T1000 (cell line): ENCODE data around the gene MRTFA.
"Not testable (repeated sequence)": the region's sequence is repeated elsewhere in the genome, so short reads cannot be mapped to it uniquely, and the experiment has no call there.

Experiments
- DNase-seq: peaks from one replicate; lab custom pipeline; 2025; ENCODE audit warnings: mixed read lengths; lab: John Stamatoyannopoulos, UW

MRTFA gene

DNA sequence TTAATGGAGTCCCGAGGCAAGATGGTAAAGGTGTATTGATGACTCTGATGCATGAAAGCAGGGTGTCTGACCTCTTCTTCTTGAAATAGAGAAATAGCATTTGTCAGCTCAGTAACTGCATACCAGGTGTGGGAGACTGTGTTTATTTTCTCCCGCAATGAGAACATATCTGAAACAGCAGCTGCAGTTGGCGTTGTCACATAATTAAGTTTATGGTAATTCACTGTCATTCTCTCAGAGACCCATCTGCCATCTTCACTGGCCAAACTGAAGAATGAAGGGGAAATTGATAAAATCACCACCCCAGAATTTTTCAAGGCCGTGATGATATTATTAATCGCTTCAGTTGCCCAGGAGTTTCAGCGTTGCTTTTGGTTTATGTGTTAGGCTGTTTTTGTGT lies 22.6 kb upstream of the MRTFA start:
- DNase-seq: no peak

DNA sequence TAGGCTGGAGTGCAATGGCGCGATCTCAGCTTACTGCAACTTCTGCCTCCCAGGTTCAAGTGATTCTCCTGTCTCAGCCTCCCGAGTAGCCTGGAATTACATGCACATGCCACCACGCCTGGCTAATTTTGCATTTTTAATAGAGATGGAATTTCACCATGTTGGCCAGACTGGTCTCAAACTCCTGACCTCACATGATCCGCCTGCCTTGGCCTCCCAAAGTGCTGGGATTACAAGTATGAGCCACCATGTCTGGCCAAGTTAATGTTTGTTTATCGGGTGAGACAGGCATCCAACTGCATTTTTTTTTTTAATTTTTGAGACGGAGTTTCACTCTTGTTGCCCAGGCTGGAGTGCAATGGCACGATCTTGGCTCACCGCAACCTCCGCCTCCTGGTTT lies 20.1 kb upstream of the MRTFA start:
- not testable (repeated sequence) for DNase-seq

DNA sequence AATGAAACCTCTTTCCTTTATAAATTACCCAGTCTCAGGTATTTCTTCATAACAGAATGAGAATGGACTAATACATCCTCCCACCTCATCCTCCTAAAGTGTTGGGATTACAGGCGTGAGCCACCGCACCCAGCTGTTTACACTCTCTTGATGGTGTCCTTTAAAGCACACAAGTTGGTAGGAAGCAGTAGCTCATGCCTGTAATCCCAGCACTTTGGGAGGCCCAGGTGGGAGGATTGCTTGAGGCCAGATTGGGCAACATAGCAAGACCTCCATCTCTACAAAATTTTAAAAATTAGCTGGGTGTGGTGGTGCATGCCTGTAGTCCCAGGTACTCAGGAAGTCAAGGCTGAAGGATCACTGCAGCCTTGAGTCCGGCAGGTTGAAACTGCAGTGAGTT lies 19.4 kb upstream of the MRTFA start:
- not testable (repeated sequence) for DNase-seq

DNA sequence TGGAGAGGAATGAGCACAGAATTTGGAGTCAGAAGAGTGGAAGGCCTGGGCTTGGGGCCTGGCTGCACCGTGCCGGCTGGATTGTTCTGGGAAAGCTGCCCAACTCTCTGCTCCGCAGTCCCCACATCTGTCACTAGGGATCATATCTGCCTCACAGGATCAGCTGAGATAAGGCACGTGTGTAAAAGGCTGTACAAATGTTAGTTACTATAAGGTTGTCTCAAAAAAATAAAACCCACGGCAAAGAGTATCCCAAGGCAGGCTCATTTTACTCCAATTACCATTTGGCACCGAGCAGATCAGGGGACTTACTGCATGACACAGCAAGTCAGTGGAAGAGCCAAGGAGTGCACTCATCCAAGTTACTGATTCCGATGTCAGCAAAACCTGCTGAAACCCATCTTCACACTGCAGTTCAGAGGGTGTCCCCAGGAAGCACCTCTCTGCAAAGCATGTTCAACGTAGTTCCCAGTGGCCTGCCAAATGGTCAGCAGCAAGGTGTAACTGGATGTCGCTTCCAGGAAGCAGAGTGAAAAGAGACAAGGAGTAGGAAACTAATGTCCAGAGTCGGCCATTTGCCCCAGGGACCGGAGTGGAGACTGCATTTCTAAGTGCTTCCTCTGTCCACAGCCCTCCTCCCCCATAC lies 18.1 kb upstream of the MRTFA start:
- DNase-seq: peak; percentile 5

DNA sequence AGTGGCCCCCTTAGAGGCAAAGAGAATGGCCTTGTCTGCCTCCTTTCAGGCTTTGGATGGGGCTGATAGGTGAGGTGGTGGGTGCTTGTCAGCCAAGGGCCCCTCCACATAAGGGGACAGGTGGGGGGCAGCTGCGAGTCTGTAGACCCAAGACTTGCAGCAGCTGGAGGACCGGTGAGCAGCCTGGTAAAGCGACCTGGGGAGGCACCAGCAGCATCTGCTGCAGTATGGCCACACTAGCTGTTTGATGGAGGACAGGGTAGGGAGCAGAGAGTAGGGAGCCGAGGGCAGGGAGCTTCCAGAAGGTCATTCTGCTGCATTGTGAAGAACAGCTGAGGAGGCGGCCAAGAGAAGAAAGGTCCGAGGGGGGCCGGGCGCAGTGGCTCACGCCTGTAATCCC lies 16.8 kb upstream of the MRTFA start:
- DNase-seq: no peak

DNA sequence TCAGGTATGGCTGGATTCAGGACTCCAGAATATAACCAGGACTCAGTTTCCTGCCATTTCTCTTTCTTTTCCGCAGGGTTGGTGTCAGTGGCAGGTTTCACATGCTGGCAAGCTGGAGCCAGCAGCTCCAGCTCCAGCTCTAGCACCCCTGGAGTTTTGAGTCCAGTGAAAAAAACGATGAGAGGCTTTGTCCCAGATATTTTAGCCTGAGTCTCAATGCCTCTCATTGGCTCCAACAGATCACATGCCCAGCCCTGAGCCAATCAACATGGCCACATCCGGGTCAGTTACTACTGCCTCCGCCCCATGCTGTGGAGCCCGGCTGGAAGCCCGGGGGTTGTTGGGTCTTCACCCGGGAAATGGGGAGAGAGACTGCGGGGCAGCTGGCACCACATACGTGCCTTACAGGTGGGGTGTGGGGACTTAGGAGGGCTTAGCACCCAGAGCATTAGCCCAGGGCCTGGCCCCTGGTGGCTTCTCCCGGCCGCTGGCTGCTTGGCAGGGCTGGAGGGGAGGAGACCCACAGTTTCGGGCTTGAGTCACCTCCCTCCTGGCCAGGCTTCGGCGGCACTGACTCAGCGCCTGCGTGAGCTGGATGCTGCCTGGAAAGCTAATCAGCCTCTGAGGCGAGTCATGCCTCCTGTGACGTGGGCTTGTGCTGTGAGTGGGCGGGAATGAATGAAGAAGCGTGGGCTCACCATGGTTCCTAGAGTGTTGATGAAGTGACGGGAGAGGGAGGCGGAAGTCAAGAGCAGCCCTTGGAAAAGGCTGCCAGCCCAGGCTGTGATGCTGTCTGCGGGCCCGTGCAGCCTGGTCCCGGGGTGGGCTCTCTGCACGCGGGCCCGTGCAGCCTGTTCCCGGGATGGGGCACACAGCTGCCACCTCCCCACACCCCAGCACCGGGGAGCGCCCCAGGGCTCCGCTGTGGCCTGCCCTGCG lies 15.3 kb upstream of the MRTFA start:
- DNase-seq: peak; percentile 95

DNA sequence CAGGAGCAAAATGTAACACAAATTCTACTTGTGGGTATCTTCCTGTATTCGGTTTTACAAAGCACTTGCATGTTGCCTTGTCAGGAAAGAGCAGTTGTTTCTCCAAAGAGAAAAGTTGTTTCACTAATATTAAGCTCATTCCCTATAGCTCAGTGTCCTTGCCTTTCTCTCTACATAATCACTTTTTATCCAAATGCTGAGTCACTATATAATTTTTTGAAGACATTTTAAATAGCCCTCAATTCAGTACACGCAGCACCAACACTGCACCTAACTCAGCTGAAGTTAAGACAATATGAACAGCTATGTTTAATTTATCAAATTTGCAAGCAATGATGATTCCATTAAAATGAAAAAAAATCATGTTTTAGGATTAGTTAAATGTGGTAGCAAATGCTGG lies 14.5 kb upstream of the MRTFA start:
- no peak for DNase-seq

DNA sequence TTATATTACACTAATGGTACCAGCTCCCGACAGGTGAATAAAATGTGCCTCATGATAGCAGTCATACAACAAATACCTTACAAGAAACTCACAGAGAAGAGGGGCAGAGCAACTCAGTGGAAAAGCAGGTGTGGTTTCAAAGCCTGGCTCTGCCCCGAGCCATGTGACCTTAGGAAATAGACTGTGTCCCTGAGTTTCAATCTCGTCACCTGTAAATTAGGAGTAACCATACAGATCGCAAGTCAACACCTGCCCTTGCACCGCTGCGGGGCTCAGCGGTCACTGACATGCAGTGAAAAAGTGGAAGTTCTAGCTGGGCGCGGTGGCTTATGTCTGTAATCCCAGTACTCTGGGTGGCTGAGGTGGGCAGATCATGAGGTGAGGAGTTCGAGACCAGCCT lies 11.9 kb upstream of the MRTFA start:
- DNase-seq: no peak

DNA sequence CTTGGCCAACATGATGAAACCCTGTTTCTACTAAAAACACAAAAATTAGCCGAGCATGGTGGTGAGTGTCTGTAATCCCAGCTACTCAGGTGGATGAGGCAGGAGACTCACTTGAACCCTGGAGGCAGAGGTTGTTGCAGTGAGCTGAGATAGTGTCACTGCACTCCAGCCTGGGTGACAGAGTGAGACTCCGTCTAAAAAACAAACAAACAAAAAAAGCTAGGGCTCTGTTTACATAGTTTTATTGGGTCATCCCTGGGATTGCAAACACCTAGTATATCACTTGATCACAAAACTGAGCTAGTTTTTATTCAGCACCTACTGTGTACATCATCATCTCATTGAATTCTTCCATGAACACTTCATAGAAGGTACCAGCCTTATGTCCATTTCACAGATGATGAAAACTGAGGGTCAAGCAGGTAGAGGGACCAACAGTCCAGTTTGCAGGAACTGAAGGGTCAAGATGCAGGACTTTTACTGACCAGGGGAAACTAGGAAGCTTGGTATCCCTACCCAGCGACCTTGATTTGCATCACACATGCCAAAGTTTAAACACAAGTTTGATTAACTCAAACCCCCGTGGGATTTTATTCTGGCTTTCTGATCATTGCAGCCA lies 9.2 kb upstream of the MRTFA start:
- DNase-seq: no peak

DNA sequence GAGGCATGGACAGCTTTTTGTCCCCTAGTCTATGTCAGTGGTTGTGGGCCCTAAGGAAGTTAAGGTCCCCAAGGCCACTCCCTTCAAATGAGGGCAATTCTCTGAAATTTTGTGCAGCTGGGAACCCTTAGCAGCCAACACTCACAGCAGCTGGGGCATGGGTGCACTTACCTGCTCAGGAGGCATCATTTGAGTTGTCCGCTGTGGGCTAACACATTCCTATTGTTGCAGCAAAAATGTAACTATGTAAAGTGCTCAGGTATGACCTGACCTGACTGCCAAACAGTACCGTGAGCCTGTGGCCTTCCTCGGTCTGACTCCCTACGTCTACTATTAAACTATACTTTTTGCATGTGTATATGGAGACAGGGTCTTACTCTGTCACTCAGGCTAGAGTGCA lies 5.8 kb upstream of the MRTFA start:
- no peak for DNase-seq

DNA sequence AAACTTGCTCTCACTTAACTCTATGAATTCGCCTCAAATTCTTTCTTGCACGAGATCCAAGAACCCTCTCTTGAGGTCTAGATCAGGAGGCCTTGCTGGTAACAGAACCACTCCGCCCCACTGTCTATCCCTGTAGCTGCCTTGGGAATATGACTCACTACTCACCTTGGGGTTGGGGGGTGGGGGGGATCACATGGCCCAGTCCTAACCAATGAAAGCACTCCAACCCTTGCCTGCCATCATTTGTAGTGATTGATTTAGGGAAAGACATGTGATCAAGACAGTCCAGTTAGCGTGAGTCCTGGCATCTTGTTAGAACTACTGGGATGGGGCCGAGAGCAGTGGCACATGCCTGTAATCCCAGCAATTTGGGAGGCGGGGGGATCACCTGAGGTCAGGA lies 4.8 kb upstream of the MRTFA start:
- DNase-seq: no peak

DNA sequence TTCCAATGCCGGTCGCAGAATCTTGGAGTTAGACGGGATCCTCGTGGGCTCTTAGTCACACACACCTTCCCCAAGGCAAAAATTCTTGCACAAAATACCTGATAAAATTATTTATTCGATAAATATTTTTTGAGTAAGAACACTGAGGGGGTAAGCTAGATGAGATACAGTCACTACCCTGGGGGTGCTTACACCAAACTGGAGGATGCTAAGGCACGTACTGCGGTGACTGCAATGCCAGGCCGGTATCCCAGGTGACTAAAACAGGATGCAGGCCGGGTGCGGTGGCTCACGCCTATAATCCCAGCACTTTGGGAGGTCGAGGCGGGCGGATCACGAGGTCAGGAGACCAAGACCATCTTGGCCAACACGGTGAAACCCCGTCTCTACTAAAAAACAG lies 1.7 kb upstream of the MRTFA start:
- DNase-seq: peak; percentile 40

DNA sequence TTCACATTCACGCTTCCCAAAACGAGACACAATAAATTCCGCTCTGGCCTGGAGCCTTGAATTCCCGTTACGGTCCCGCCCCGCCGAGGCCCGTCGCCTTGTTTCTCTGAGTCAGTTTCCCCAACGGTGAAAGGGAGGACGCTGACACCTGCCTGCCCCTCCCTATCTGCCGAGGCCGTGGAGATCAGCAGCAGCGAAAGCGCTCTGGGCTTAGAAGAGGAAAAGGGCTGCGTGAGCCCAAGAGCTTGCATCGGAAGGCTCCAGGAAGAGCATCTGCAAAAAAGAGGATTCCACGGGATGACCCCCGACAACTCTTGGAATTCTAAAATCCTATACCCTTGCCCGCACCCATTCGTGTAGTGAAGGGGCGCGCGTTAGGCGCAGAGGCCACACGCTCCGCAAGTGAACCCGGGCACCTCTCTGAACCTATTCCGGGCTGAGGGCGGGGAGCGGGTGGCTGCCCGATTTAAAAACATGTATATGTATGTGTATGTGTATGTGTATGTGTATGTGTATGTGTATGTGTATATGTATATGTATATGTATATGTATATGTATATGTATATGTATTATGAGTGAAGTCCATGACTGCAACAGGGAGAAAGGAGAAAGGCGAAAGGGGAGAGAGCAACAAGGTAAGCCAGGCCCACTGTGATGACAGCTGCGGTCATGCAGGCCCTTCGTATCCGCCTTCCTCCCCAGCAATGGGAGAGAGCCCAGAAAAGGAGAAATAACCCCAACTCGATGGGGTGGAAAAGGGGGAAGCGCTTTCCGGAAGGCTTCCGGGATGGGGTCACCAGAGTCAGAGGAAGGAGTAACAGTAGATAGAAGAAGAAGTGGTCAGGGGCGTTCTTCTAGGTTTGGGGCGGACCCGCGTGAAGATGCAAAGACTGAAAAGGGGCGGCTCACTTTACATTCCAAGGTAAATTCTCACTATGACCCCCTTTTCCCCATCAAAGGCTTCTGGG lies 948 bp upstream of the MRTFA start:
- DNase-seq: no peak

DNA sequence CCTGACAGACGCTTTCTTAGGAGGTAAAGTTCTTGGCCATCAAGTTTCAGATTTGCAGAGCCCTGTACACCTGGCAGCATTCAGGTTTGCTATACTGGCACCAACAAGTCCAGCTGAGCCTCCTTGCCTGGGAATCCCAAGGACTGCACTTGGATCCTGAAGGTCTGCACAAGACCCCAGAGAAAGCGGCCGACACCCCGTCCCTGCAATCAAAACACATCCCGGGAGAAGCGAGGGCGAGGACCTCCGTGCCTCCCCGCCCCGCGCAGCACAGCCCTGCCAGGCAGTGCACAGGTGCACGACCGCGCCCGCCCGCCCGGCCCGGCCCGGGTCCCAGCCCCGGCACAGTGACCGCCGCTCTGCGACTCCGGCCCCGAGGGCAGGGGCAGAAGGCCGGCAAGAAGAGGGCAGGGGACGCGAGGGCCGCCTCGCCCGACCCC lies 559 bp downstream of the MRTFA start:
- DNase-seq: no peak

DNA sequence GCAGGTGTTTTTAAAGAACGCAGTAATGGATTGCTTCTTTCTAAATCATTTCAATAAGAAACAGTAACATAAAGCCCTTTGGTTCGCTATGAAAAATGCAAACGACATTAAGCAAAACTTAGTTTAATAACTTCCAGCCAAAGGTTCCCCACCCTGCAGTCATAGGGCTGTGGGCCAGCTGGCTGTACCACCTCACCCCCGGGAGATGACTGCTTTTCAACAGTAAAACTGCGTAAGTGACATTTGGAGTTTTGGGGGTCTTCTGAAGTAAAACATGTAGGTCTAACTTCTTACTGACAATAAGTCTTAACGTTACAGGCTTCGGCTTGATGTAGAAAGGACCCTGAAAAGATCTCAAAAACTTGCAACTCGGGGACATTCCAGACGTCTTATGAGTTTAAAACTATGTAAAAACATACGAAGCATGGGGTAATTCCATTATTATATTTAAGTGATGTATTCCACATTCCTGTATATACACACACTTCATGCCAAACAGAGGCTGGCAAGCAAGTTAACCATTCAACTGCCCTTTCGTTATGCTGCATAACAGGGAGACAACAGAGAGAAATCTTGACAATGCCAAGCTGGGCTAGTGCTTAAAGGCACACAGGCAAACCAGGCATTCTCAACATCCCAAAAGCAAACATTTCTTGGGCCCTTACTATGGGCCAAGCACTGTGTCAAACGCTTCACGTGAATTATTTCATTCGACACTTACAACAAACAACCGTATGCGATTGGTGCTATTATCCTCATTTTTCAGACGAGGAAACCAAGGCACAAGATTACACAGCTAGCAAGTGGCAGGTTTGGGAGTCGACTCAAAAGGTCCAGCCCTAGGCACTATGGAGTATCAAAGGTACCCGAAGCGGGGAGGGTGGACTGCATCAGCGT lies 1.2 kb downstream of the MRTFA start:
- no peak for DNase-seq

DNA sequence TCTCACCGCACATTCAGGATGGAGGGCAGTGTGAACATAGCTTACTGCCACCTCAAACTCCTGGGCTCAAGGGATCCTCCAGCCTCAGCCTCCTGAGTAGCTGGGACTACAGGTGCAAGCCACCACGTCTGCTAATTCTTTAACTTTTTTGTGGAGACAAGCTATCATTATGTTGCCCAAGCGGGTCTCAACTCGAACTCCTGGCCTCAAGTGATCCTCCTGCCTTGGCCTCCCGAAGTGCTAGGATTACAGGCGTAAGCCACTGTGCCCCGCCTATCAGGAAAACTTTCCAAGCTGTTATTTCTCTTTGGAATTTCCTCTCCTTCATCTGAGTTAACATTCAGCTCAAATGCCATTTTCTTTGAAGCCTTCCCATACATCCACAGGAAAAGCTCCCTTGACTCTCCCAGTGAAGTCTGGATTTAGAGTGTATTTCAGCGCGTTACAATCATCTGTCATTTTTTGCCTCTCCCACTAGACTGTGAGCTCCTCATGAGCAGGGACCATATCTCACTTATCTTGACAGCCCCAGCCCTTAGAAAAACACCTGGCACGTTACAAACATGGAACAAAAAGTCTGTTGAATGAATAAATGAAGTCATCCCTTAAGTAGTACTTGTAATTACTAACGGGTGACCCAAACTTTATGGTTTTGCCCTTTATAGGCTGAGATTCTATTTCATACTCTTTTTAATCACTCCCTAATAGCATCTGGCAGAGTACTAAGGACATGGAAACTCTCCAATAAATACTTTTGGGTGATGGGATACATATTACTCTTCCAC lies 2.2 kb downstream of the MRTFA start:
- DNase-seq: no peak

DNA sequence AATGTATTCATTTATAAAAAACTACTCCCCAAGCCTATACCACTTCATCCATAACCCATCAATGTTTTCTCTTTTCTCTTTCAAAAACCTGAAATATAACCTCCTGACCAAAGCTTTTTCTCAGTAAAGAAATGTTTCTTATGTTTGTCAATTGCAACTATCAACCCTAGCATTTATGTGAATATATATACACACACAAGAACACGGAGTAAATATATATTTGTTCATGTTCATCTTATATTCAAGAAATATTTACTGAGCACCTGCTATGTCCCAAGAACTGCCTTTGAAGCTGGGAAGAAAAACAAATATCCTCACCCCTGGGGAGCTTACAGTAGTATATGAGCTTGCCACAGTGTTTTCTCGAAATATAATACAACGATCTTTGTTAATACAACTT lies 3.5 kb downstream of the MRTFA start:
- no peak for DNase-seq

DNA sequence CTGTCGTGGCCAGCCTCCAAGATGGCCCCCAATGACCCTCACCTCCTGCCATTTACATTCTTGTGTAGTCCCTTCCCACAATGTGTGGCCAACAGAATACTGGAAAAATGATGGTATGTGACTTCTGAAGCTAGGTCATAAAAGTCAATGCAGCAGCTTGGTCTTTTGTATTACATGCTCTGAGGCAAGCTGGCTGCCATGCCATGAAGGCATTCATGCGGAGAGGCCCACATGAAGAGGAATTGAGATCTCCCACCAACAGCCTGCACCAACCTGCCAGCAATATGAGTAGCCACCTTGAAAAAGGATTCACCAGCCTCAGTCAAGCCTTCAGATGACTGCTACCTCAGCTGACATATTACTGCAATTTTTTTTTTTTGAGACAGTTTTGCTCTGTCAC lies 4.6 kb downstream of the MRTFA start:
- DNase-seq: no peak

DNA sequence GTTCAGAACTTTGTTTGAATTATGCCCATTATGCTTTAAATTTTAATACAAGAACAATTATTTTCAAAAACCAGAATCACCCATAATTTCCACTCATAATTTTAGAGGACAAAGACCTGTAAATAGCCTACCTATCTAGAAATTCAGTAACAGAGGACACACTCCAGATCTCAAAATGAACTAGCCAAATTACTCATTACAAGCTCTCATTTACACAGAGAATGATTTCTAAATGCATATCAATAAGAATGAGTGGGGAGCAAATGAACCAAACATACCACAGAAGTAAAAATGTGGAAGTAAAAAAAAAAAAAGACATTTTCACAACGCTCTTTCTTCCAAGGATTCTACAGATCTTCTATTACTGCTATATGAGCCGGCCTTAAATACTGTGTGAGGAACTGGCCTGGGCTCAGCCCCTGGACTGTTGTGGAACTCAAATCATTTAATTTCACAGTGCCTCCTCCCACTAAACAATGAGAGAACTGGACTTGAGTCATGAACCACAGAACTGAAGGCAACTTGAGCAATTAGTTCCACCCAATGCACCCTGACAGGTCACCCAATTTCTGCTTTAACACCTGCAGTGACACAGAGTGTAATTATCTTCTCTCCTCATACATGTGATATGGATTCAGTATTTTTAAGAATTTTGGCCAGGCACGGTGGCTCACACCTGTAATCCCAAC lies 8.0 kb downstream of the MRTFA start:
- no peak for DNase-seq
